WTC11 (cell line): ENCODE data around the gene BIRC3. TPM values are rescaled to one million over a fixed set of nuclear protein-coding genes. Genes with fewer than 3 reads are reported as not detected.
A peak's percentile ranks its signal among the peaks of the same experiment; 100 is the strongest.

Experiments
- ATAC-seq: fragments of 200-7000 bp; cut with Tn5 transposase; 2 replicates; pipeline ENCODE4 v1.10.0; 2021; ENCODE audit warnings: mild to moderate bottlenecking, moderate library complexity
- CTCF ChIA-PET: fragments of 300-600 bp; sonication (Branson Sonifier 250); formaldehyde crosslinking; loops from one replicate; lab custom pipeline; 2021; ENCODE audit warnings: antibody characterized with exemption; lab: Charles Lee
- POLR2A ChIA-PET: fragments of 350-600 bp; sonication (Branson Sonifier 250); formaldehyde crosslinking; loops from one replicate; lab custom pipeline; 2021; ENCODE audit warnings: antibody characterized with exemption; lab: Charles Lee
- DNase-seq: peaks from one replicate; pipeline ENCODE4 v3.0.0; 2021; ENCODE audit warnings: low spot score
- H3K27ac Mint-ChIP-seq: 2 replicates; pipeline ENCODE4 v1.8.0; 2021; ENCODE audit warnings: mixed read lengths
- H3K27me3 Mint-ChIP-seq: 2 replicates; pipeline ENCODE4 v1.8.0; 2021; ENCODE audit warnings: low read depth, mild to moderate bottlenecking, moderate library complexity, mixed read lengths
- H3K36me3 Mint-ChIP-seq: 2 replicates; pipeline ENCODE4 v1.8.0; 2021; ENCODE audit warnings: mixed read lengths
- H3K4me1 Mint-ChIP-seq: 2 replicates; pipeline ENCODE4 v1.8.0; 2022; ENCODE audit warnings: mixed read lengths
- H3K4me3 Mint-ChIP-seq: 2 replicates; pipeline ENCODE4 v1.8.0; 2021; ENCODE audit warnings: mild to moderate bottlenecking, moderate library complexity, mixed read lengths
- H3K9me3 Mint-ChIP-seq: 2 replicates; pipeline ENCODE4 v1.8.0; 2021; ENCODE audit warnings: mixed read lengths
- ATF1 ChIP-seq: sonication (generic); formaldehyde crosslinking; IDR thresholded peaks from 2 replicates; pipeline ENCODE4 v1.8.1; 2023; ENCODE audit warnings: mild to moderate bottlenecking, moderate library complexity, missing genetic modification reagents
- ELF4 ChIP-seq: sonication (generic); formaldehyde crosslinking; IDR thresholded peaks from 2 replicates; pipeline ENCODE4 v1.8.1; 2022; ENCODE audit warnings: low read depth, mild to moderate bottlenecking, moderate library complexity, missing genetic modification reagents
- JUN ChIP-seq: sonication (generic); formaldehyde crosslinking; IDR thresholded peaks from 2 replicates; pipeline ENCODE4 v1.8.0; 2023; ENCODE audit warnings: mild to moderate bottlenecking, missing genetic modification reagents
- OVOL2 ChIP-seq: fragments of 250-450 bp; sonication (Bioruptor Pico); IDR thresholded peaks from 2 replicates; pipeline ENCODE4 v1.9.0; 2021; ENCODE audit warnings: mild to moderate bottlenecking, borderline replicate concordance
- SMAD4 ChIP-seq: sonication (generic); formaldehyde crosslinking; IDR thresholded peaks from 2 replicates; pipeline ENCODE4 v1.8.0; 2022; ENCODE audit warnings: mild to moderate bottlenecking, missing genetic modification reagents
- ZNF219 ChIP-seq: sonication (generic); formaldehyde crosslinking; IDR thresholded peaks from 2 replicates; pipeline ENCODE4 v1.8.0; 2023; ENCODE audit warnings: missing genetic modification reagents, mild to moderate bottlenecking, borderline replicate concordance
- ZNF263 ChIP-seq: sonication (generic); formaldehyde crosslinking; IDR thresholded peaks from 2 replicates; pipeline ENCODE4 v1.8.1; 2022; ENCODE audit warnings: low read depth, mild to moderate bottlenecking, moderate library complexity, missing genetic modification reagents
- ZNF423 ChIP-seq: fragments of 250-450 bp; sonication (Bioruptor Pico); IDR thresholded peaks from 2 replicates; pipeline ENCODE4 v2.1.2; 2022; ENCODE audit warnings: mild to moderate bottlenecking, moderate library complexity
- total RNA-seq: library from RNA; stranded (reverse); gene quantifications from 3 replicates; pipeline ENCODE4 v1.2.3, GENCODE V29; 2021
- TF ChIP-seq, protein P1 (sequence below): sonication (generic); formaldehyde crosslinking; IDR thresholded peaks from 2 replicates; pipeline ENCODE4 v1.8.0; 2022; ENCODE audit warnings: mild to moderate bottlenecking, missing genetic modification reagents
- TF ChIP-seq, protein P2 (sequence below): fragments of 250-450 bp; sonication (Bioruptor Pico); IDR thresholded peaks from 2 replicates; pipeline ENCODE4 v1.9.0; 2021; ENCODE audit warnings: mild to moderate bottlenecking
- TF ChIP-seq, protein P3 (sequence below): sonication (generic); formaldehyde crosslinking; IDR thresholded peaks from 2 replicates; pipeline ENCODE4 v1.8.0; 2022; ENCODE audit warnings: mild to moderate bottlenecking, missing genetic modification reagents
- TF ChIP-seq, protein P4 (sequence below): sonication (generic); formaldehyde crosslinking; IDR thresholded peaks from 2 replicates; pipeline ENCODE4 v1.8.1; 2022; ENCODE audit warnings: missing genetic modification reagents, borderline replicate concordance
- TF ChIP-seq, protein P5 (sequence below): sonication (generic); formaldehyde crosslinking; IDR thresholded peaks from 2 replicates; pipeline ENCODE4 v1.8.1; 2023; ENCODE audit warnings: mild to moderate bottlenecking, missing genetic modification reagents, moderate library complexity
- TF ChIP-seq, protein P6 (sequence below): sonication (generic); formaldehyde crosslinking; IDR thresholded peaks from 2 replicates; pipeline ENCODE4 v1.8.1; 2022; ENCODE audit warnings: mild to moderate bottlenecking, missing genetic modification reagents, moderate library complexity, borderline replicate concordance
- TF ChIP-seq, protein P7 (sequence below): fragments of 250-450 bp; sonication (Bioruptor Pico); conservative IDR thresholded peaks from 2 replicates; pipeline ENCODE4 v1.9.0; 2021; ENCODE audit warnings: mild to moderate bottlenecking
- TF ChIP-seq, protein P8 (sequence below): fragments of 250-450 bp; sonication (Bioruptor Pico); IDR thresholded peaks from 2 replicates; pipeline ENCODE4 v1.9.0; 2021; ENCODE audit warnings: mild to moderate bottlenecking
- TF ChIP-seq, protein P9 (sequence below): sonication (generic); formaldehyde crosslinking; conservative IDR thresholded peaks from 2 replicates; pipeline ENCODE4 v1.8.1; 2023; ENCODE audit warnings: mild to moderate bottlenecking, low read depth, missing genetic modification reagents, moderate library complexity

BIRC3 gene
- total RNA-seq, 1 experiment from 2014 or later = 0.33 TPM

DNA sequence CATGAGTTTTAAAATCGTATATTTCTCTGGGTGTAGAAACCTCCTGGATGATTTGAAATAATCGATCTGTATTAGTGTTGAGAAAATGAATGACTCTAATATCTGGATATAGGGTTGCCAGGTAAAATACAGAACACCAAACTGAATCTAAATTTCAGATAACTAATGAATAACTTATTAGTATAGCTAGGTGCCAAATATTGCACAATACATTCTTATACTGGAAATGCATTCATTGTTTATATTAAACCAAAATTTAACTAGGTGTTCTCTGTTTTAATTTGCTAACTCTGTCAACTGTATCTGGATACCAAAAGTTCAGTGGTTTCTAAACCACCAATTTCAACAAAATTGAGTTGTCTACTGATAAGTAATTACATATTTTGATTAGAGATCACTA, 2.5 kb upstream of the BIRC3 start:
- Mint-ChIP-seq H3K9me3 (no peaks in the 10 kb centered on the region), H3K36me3 (no peaks in the 10 kb centered on the region), H3K4me3 (no peak overlapping the region), H3K27me3 (peaks cover 18% of the 10 kb centered on the region), H3K4me1 (peaks cover 7% of the 10 kb centered on the region; the same call in 1 of the 2 replicates), H3K27ac (no peak overlapping the region)
- ChIA-PET CTCF (interaction anchor here (0.7 kb wide), 2 partner anchors 9 to 27 kb away, joined by 3 read pairs; no protein-coding TSS in a partner anchor), POLR2A (no interaction called here)
- DNase-seq = no peak
- no peak for TF ChIP-seq ATF1 (CRISPR knock-in tag)
- no peak for TF ChIP-seq ZNF263 (CRISPR knock-in tag)
- TF ChIP-seq, protein P1, sequence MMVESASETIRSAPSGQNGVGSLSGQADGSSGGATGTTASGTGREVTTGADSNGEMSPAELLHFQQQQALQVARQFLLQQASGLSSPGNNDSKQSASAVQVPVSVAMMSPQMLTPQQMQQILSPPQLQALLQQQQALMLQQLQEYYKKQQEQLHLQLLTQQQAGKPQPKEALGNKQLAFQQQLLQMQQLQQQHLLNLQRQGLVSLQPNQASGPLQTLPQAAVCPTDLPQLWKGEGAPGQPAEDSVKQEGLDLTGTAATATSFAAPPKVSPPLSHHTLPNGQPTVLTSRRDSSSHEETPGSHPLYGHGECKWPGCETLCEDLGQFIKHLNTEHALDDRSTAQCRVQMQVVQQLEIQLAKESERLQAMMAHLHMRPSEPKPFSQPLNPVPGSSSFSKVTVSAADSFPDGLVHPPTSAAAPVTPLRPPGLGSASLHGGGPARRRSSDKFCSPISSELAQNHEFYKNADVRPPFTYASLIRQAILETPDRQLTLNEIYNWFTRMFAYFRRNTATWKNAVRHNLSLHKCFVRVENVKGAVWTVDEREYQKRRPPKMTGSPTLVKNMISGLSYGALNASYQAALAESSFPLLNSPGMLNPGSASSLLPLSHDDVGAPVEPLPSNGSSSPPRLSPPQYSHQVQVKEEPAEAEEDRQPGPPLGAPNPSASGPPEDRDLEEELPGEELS (CRISPR knock-in tag) = no peak
- TF ChIP-seq, protein P2, sequence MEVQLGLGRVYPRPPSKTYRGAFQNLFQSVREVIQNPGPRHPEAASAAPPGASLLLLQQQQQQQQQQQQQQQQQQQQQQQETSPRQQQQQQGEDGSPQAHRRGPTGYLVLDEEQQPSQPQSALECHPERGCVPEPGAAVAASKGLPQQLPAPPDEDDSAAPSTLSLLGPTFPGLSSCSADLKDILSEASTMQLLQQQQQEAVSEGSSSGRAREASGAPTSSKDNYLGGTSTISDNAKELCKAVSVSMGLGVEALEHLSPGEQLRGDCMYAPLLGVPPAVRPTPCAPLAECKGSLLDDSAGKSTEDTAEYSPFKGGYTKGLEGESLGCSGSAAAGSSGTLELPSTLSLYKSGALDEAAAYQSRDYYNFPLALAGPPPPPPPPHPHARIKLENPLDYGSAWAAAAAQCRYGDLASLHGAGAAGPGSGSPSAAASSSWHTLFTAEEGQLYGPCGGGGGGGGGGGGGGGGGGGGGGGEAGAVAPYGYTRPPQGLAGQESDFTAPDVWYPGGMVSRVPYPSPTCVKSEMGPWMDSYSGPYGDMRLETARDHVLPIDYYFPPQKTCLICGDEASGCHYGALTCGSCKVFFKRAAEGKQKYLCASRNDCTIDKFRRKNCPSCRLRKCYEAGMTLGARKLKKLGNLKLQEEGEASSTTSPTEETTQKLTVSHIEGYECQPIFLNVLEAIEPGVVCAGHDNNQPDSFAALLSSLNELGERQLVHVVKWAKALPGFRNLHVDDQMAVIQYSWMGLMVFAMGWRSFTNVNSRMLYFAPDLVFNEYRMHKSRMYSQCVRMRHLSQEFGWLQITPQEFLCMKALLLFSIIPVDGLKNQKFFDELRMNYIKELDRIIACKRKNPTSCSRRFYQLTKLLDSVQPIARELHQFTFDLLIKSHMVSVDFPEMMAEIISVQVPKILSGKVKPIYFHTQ = no peak
- TF ChIP-seq, protein P3, sequence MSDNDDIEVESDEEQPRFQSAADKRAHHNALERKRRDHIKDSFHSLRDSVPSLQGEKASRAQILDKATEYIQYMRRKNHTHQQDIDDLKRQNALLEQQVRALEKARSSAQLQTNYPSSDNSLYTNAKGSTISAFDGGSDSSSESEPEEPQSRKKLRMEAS (CRISPR knock-in tag) = no peak
- no peak for TF ChIP-seq ELF4 (CRISPR knock-in tag)
- no peak for TF ChIP-seq JUN (CRISPR knock-in tag)
- TF ChIP-seq, protein P4, sequence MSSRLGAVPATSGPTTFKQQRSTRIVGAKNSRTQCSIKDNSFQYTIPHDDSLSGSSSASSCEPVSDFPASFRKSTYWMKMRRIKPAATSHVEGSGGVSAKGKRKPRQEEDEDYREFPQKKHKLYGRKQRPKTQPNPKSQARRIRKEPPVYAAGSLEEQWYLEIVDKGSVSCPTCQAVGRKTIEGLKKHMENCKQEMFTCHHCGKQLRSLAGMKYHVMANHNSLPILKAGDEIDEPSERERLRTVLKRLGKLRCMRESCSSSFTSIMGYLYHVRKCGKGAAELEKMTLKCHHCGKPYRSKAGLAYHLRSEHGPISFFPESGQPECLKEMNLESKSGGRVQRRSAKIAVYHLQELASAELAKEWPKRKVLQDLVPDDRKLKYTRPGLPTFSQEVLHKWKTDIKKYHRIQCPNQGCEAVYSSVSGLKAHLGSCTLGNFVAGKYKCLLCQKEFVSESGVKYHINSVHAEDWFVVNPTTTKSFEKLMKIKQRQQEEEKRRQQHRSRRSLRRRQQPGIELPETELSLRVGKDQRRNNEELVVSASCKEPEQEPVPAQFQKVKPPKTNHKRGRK = no peak
- TF ChIP-seq, protein P5, sequence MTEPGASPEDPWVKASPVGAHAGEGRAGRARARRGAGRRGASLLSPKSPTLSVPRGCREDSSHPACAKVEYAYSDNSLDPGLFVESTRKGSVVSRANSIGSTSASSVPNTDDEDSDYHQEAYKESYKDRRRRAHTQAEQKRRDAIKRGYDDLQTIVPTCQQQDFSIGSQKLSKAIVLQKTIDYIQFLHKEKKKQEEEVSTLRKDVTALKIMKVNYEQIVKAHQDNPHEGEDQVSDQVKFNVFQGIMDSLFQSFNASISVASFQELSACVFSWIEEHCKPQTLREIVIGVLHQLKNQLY = no peak
- no peak for ATAC-seq

DNA sequence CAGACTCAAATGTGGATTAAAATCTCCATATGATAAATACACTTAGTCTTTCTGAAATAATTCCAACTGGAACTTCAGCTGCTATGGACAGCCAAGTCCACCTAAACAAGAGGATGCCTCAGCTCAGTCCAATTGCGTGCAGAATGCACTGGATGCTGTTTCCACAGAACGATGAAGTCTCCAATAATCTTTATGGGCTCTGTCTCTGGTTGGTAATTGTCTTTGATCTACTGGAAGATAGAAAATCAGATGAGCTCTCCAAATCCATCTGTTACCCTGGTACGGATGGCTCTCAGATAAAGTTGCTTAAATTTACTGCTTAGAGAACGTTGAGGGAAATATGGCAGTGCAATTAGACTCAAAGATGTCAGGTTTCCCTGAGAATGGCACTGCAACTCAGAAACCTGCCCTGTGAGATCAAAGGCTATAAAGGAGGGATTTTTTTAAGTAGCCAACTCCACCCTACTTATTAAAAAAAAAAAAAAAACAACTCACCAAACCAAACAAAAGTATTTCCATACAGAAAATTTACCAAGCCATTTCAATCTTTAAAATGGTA, 859 bp upstream of the BIRC3 start:
- ATAC-seq (no peak), DNase-seq (no peak)
- H3K27me3 Mint-ChIP-seq = peaks cover 18% of the 10 kb centered on the region
- H3K36me3 Mint-ChIP-seq = no peaks in the 10 kb centered on the region
- ChIA-PET CTCF (interaction anchor here (2.3 kb wide), 1 partner anchor 25 kb away, joined by 5 read pairs; no protein-coding TSS in a partner anchor), POLR2A (no interaction called here)
- H3K4me1 Mint-ChIP-seq = peaks cover 7% of the 10 kb centered on the region; the same call in 1 of the 2 replicates
- no peak overlapping the region for H3K27ac Mint-ChIP-seq
- H3K4me3 Mint-ChIP-seq = 0 out of 2 replicates have a peak overlapping the region, but pooled peaks have one; percentile 1
- no peaks in the 10 kb centered on the region for H3K9me3 Mint-ChIP-seq
- TF ChIP-seq, protein P6, sequence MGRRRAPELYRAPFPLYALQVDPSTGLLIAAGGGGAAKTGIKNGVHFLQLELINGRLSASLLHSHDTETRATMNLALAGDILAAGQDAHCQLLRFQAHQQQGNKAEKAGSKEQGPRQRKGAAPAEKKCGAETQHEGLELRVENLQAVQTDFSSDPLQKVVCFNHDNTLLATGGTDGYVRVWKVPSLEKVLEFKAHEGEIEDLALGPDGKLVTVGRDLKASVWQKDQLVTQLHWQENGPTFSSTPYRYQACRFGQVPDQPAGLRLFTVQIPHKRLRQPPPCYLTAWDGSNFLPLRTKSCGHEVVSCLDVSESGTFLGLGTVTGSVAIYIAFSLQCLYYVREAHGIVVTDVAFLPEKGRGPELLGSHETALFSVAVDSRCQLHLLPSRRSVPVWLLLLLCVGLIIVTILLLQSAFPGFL (CRISPR knock-in tag) = no peak
- TF ChIP-seq ZNF219 (CRISPR knock-in tag) (no peak), OVOL2 (no peak), ZNF423 (no peak), ATF1 (CRISPR knock-in tag) (no peak), SMAD4 (CRISPR knock-in tag) (no peak)
- TF ChIP-seq, protein P7, sequence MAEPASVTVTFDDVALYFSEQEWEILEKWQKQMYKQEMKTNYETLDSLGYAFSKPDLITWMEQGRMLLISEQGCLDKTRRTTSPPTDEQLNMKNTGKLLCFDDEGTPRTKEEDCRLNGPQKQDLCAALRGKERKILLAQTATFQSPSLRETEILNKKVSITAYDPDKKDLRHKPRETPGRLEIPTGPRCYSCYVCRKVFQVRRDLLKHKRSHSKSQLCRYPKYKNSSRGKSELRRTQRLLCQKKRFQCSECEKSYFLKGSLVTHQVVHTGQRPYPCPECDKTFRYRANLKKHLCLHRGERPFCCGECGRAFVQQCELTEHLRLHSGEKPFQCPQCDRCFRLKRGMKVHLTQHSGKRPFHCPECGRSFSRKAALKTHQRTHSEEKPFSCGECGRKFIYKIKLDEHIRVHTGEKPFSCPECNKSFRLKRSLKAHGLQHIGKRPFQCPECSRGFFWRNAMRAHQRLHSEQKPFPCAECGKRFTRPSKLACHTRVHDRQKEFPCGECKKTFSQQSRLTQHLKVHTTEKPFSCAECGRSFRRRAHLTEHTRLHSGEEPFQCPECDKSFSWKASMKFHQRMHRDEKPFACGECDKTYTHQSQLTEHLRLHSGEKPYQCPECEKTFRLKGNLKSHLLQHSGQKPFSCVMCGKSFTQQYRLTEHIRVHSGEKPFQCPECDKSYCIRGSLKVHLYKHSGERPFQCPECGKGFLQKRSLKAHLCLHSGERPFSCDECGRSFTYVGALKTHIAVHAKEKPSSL (CRISPR knock-in tag) = no peak
- TF ChIP-seq, protein P8, sequence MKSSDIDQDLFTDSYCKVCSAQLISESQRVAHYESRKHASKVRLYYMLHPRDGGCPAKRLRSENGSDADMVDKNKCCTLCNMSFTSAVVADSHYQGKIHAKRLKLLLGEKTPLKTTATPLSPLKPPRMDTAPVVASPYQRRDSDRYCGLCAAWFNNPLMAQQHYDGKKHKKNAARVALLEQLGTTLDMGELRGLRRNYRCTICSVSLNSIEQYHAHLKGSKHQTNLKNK (CRISPR knock-in tag) = no peak
- TF ChIP-seq, protein P9, sequence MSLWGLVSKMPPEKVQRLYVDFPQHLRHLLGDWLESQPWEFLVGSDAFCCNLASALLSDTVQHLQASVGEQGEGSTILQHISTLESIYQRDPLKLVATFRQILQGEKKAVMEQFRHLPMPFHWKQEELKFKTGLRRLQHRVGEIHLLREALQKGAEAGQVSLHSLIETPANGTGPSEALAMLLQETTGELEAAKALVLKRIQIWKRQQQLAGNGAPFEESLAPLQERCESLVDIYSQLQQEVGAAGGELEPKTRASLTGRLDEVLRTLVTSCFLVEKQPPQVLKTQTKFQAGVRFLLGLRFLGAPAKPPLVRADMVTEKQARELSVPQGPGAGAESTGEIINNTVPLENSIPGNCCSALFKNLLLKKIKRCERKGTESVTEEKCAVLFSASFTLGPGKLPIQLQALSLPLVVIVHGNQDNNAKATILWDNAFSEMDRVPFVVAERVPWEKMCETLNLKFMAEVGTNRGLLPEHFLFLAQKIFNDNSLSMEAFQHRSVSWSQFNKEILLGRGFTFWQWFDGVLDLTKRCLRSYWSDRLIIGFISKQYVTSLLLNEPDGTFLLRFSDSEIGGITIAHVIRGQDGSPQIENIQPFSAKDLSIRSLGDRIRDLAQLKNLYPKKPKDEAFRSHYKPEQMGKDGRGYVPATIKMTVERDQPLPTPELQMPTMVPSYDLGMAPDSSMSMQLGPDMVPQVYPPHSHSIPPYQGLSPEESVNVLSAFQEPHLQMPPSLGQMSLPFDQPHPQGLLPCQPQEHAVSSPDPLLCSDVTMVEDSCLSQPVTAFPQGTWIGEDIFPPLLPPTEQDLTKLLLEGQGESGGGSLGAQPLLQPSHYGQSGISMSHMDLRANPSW (CRISPR knock-in tag) = no peak
